Activated CD8-positive, alpha-beta memory T cell treated with anti-CD3 and anti-CD28 coated beads, Interleukin-2, amount 50 U/mL, for 1 hour (primary cell): Measurements from ENCODE around the gene FRMD4A.

ENCODE experiments used
- DNase-seq: peaks from one replicate; pipeline ENCODE4 v3.0.0-alpha.2; 2020; ENCODE audit errors: extremely low read depth

The FRMD4A gene

DNA sequence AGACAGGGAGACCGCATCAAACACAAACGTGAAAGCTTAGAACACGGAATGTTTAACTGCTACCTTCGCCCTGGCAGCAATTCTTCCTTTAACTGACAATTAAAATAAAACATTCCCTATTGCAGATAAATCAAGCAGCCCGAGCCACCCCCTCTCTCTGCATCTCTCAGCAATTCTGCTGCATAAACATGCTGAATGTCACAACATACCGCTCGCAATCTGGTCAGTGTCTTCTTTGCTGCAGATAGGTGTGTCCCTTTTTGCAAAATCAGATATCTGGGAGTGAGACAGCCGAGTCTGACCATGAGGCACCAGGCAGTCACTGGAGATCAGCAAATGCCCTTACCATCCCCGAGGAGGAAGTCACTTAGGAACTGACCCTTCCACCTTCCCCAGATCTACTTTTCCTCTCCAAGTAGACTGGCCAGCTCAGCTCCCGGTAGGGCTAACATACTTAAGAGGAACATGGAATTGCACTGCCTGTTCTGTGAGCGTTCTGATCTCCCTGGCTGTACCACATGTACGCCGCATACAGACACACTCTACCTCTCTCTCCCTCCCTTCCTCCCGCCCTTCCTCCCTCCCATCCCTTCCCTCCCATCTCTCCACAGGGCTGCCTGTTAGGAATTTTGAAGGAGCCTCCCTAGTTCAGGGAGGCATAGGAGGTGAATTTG, at the start of gene FRMD4A:
Gene FRMD4A (minus strand): TSS at position 537 of the 674 bp plus-strand sequence.
- DNase-seq = no peak

DNA sequence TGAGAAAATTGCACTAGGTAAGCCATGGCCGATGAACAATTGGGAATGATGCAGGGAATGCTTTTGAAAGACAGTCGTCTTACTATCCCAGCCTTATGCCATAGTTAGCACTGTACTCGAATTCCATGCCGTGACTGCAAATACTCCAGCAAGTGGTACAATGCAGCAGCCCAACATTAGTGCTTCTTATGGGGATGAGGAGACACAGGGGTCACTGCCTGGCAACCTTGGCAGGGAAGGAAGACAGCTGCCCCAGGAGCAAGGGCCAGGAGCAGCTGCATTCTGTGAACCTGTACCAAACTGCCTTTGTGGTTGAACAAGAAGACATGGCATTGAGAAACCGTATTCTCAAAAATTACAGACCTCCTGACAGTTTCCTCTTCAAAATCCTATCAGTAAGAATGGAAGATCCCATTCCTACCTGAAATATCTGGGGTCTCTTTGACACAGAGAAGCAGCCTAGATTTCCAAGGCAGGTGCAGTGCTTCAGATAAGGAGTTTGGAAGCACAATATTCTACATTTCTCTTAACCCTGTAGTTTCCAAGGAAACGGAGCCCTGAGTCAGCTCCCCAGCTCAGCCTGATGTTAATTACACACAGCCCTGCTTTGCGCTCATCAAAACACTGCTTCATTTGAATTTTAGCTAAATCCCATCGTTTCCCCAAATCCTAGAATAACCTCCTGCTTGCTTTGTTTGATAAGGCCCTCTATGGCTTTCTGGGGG, 49.0 kb upstream of the FRMD4A start:
- DNase-seq = no peak

- no peak for DNase-seq
Observed at GRCh38 chr10:14378387-14378960, 47.8 kb upstream of the FRMD4A start.

DNA sequence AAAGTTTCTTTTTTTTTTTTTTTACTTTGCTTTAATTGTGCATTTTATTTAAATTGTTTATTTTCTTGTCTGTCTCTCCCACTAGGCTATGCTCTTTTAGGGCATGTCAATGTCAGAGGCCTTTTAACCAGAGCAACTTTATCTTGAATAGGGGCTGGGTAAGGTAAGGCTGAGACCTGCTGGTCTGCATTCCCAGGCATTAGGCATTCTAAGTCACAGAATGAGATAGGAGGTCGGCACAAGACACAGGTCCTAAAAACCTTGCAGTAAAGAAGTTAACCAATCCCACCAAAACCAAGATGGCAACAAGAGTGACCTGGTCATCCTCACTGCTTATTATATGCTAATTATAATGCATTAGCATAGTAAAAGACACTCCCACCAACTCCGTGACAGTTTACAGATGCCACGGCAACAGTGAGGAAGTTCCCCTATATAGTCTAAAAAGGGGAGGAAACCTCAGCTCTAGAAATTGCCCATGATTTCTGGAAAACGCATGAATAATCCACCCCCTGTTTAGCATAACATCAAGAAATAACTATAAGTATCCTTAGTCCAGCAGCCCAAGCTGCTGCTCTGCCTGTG, 47.0 kb upstream of the FRMD4A start:
- DNase-seq = no peak

GRCh38 chr10:14374745-14375445, 44.2 kb upstream of the FRMD4A start:
- DNase-seq = no peak

DNA sequence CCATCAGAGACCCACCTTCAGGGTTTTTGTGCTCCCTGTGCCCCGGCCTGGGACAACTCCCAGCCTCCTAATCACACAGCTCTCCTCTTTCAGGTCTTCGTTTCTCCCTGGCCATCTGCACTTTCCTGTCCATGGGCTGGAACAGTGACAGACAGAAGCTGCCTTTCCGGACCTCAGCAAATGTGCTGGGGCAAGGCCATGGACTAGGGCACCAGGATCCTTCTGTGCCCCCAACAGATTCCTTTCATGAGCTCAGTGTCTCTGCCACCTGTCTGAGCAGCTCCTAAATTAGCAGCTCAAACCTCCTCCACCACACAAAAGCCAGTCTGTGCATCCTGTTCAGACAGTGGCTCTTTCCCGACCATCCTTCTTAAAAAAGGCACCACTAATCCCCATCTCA, 41.9 kb upstream of the FRMD4A start:
- DNase-seq = no peak

DNA sequence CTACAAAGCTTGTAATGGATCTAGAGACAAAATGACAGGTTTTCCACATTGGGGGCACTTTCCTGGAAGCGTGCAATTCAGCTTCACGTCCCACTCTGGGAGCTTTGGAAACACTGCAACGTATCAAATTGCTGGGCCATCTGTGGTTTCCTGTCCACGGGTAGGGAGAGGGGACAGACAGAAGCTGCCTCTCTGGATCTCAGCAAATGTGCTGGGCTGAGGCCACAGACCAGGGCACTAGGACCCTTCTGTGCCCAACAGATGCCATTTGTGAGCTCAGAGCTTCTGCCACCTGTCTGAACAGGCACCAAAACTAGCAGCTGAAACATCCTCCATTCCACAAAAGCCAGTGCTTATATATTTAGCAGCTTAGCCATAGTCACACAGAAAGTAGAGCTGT, 40.9 kb upstream of the FRMD4A start:
- no peak for DNase-seq

GRCh38 chr10:14370894-14371293, 40.2 kb upstream of the FRMD4A start:
- DNase-seq = no peak

DNA sequence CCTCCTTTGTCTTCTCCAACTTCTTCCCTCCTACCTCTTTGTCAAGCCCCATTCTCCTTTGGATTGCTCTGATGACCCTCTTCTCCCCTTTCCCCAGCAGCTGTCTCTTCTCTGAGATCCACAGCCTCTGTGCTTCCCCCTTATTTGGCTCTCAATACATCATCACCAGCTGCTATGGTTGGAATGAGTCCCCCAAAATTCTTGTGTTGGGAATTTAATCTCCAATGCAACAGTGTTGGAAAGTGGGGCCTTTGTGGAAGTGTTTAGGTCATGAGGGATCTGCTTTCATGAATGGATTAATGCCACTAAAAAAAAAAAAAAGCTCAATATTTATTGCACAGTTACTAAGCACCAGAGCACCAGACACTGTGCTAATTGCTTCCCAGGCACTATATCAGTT, 39.2 kb upstream of the FRMD4A start:
- DNase-seq = no peak

GRCh38 chr10:14366760-14367159, 36.0 kb upstream of the FRMD4A start:
- DNase-seq = no peak

GRCh38 chr10:14365266-14365665, 34.5 kb upstream of the FRMD4A start:
- DNase-seq = no peak

DNA sequence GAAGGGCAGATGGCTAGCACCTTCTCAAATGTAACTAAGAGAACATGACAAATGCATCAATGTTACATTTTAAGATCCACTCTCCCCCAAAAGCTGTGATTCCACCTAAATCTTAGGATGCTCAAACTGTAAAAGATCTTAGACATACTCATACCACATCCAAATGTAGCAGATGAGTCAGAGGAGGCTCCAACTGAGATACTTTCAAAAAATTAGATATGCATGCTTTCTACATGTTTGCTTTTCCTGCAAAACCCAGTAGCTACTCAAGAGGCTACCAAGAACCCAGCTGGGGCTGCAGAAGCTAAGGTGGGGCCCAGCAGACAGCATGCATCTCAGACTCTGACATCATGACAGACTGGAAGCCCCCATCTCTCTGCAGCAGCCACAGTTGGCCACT, 31.4 kb upstream of the FRMD4A start:
- no peak for DNase-seq

GRCh38 chr10:14360961-14361360, 30.2 kb upstream of the FRMD4A start:
- DNase-seq = no peak

DNA sequence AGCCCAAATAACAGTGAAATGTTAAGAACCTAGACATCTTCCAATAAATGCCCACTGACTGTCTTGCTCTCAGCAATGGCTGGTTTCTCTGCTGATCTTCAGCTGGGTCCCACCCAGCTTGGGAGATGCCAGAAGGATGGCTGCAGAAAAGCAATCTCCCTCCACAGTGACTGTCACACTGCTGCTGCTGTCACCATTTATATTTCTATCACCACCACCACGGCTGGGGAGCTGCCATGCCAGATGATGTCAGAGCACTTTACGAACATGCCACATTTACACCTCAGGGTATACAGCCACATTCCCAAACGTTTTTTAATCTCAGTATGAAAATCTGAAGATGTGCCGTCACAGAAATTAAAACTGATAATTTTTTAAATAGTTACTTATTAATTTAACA, 29.8 kb upstream of the FRMD4A start:
- DNase-seq = no peak

DNA sequence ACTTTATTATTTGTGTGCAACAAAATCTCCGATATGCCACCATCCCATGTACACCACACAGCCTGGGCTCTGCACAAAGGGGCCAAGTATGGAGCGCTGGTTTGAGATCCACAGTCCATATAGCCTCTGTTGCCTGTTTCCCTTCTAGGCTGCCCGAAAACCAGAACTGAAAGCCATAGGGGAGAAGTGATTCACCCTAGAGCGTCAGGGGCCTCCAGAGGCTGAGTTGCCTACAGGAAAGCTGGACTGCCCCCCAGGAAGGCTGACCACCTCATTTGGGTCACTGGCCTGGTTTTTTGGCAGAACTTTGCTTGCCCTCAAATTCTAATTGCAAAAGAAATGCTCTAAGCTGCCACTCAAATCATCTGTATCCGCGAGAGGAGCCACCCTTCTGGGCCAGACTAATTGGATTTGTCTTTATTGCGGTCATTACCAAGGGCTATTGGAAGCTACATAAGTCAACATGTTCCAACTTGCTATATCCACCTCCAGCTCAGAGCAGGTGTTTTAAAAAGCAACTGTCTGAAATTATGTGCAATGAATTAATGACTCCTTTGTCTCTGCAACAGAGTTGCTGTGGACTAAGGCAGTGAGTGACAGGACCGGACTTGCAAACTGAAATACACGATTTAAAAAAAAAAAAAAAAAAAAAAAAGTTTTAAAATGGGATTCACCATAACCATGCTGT, 28.3 kb upstream of the FRMD4A start:
- no peak for DNase-seq

DNA sequence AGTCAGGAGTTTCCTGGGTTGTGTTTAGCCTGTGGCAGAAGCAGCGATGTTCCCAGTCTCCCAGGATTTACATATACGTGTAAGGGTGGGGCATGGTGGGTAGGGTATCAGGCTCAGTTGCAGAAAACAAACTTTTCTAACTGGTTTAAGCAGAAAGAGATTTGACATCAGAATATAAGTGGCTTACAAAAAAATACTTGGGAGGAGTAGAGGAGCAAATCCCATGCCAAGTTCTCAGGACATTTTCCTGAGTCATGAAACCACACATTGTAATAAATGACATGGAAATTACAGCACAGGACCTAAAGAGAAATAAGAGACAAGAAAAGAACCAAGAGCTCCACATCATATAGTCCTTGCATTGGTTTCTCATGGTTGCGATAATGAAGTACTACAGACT, 26.2 kb upstream of the FRMD4A start:
- DNase-seq = no peak

DNA sequence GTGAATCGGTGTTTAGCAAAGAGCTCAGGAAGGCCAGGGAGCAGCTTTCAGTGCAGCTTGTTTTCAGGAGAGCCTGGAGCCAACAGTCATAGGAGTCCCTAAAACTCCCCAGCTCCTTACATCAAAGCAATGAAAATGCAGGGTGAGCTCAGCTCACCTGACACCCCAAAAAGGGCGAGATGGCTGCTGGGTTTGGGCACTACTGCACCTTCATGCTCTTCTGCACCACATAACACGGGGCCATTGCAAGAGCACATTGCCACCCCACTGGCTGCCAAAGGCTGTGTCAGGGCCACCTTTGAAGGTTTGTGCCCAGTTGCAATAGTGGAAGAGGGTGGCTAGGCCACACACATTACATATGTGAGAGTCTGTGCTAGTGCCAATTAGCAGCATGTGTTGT, 25.0 kb upstream of the FRMD4A start:
- DNase-seq = no peak

GRCh38 chr10:14353291-14353913, 22.7 kb upstream of the FRMD4A start:
- no peak for DNase-seq

DNA sequence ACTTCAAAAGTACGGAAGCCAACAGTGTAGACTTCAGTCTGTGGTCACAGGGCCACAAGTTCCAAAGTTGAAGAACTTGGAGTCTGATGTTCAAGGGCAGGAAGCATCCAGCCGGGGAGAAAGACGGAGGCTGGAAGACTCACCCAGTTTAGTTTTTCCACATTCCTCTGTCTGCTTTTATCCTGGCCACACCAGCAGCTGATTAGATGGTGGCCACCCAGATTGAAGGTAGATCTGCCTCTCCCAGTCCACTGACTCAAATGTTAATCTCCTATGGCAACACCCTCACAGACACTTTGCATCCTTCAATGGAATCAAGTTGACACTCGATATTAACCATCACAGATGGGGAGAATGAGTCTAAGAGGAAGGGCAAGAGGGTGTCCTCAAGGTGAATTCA, 19.3 kb upstream of the FRMD4A start:
- no peak for DNase-seq

GRCh38 chr10:14349081-14349480, 18.4 kb upstream of the FRMD4A start:
- no peak for DNase-seq

DNA sequence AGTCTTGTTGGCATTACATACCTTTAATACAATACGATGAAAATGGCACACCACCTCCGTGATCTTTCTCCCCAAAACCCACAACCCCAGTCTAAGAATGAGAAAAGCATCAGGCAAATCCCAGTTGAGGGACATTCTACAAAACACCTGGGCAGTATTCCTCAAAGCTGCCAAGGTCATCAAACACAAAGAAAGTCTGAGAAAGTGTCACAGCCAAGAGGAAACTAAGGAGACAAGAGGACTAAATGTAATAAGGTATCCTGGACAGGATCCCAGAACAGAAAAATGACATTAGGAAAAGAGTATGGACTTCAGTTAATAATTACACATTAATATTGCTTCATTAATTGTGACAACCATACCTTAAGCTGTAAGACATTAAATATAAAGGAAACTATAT, 14.5 kb upstream of the FRMD4A start:
- no peak for DNase-seq
